ENCODE data around the gene NOL4L.

- TF ChIP-seq CTCF (IDR thresholded peaks at IDR 0.05) (no peak), POLR2A (IDR thresholded peaks at IDR 0.05) (no peak)
These were observed 96.9 kb downstream of the NOL4L start for GRCh38 chr20:32488066-32488838.
